MCF 10A (cell line): Measurements from ENCODE around the gene ANKMY1. TPM values are rescaled to one million over a fixed set of nuclear protein-coding genes. Genes with fewer than 3 reads are reported as not detected.

Experiments used
- BruUV-seq: library from RNA; stranded (reverse); fragments of 400-500 nt; replicated peaks from 2 replicates; lab custom pipeline; 2021; lab: Mats Ljungman, UMichigan
- CTCF ChIA-PET: fragments of 300-600 bp; sonication (Branson Sonifier 250); formaldehyde crosslinking; extraction: SDS; loops from one replicate; lab custom pipeline; 2021; ENCODE audit warnings: antibody characterized with exemption, inconsistent platforms; lab: Yijun Ruan, JAX
- POLR2A ChIA-PET: fragments of 300-600, 350-650 bp; sonication (Branson Sonifier 250); formaldehyde crosslinking; extraction: SDS; loops from one replicate; lab custom pipeline; 2020; ENCODE audit warnings: antibody characterized with exemption, inconsistent platforms; lab: Yijun Ruan, JAX
- DNase-seq: peaks from one replicate; pipeline ENCODE4 v3.0.0-alpha.2; 2018; ENCODE audit not compliant: unreplicated experiment
- H3K27ac Mint-ChIP-seq: one replicate; pipeline ENCODE4 v1.8.0; 2022; ENCODE audit warnings: mild to moderate bottlenecking, low read depth, mixed read lengths; ENCODE audit not compliant: unreplicated experiment
- H3K27me3 Mint-ChIP-seq: one replicate; pipeline ENCODE4 v1.8.0; 2022; ENCODE audit warnings: mixed read lengths; ENCODE audit not compliant: insufficient read depth, unreplicated experiment
- H3K36me3 Mint-ChIP-seq: one replicate; pipeline ENCODE4 v1.8.0; 2022; ENCODE audit warnings: mild to moderate bottlenecking, moderate library complexity, mixed read lengths; ENCODE audit not compliant: insufficient read depth, unreplicated experiment
- H3K4me1 Mint-ChIP-seq: one replicate; pipeline ENCODE4 v1.8.0; 2022; ENCODE audit warnings: mixed read lengths; ENCODE audit not compliant: insufficient read depth, unreplicated experiment
- H3K4me3 Mint-ChIP-seq: one replicate; pipeline ENCODE4 v1.8.0; 2022; ENCODE audit warnings: mild to moderate bottlenecking, moderate library complexity, mixed read lengths; ENCODE audit not compliant: unreplicated experiment
- H3K9me3 Mint-ChIP-seq: one replicate; pipeline ENCODE4 v1.8.0; 2022; ENCODE audit warnings: mixed read lengths; ENCODE audit not compliant: unreplicated experiment
- intact Hi-C: fragments of 100-400 bp; cut with micrococcal nuclease; formaldehyde crosslinking; loops from 2 replicates; pipeline ENCODE4 v1.14.1; 2022
- total RNA-seq: library from RNA; stranded (reverse); gene quantifications from 2 replicates; pipeline ENCODE4 v1.2.3, GENCODE V29; 2022
- TF ChIP-seq, protein P1 (sequence below): fragments of 200-600 bp; IDR thresholded peaks from one replicate; pipeline ENCODE4 v1.8.0; 2022; ENCODE audit warnings: antibody characterized with exemption, mild to moderate bottlenecking; ENCODE audit not compliant: unreplicated experiment

Gene ANKMY1
- total RNA-seq, 1 experiment from 2014 or later = 22.2 TPM

GRCh38 chr2:240502059-240502429 is 55.7 kb downstream of the ANKMY1 start:
- TF ChIP-seq, protein P1, sequence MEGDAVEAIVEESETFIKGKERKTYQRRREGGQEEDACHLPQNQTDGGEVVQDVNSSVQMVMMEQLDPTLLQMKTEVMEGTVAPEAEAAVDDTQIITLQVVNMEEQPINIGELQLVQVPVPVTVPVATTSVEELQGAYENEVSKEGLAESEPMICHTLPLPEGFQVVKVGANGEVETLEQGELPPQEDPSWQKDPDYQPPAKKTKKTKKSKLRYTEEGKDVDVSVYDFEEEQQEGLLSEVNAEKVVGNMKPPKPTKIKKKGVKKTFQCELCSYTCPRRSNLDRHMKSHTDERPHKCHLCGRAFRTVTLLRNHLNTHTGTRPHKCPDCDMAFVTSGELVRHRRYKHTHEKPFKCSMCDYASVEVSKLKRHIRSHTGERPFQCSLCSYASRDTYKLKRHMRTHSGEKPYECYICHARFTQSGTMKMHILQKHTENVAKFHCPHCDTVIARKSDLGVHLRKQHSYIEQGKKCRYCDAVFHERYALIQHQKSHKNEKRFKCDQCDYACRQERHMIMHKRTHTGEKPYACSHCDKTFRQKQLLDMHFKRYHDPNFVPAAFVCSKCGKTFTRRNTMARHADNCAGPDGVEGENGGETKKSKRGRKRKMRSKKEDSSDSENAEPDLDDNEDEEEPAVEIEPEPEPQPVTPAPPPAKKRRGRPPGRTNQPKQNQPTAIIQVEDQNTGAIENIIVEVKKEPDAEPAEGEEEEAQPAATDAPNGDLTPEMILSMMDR = no peak
- POLR2A ChIA-PET = no interaction called here
- Mint-ChIP-seq H3K4me1 (peaks cover 6% of the 10 kb centered on the region), H3K27me3 (no peaks in the 10 kb centered on the region), H3K4me3 (no peak overlapping the region), H3K9me3 (no peaks in the 10 kb centered on the region), H3K27ac (no peak overlapping the region), H3K36me3 (peaks cover 11% of the 10 kb centered on the region)
- no TSS peak for BruUV-seq
- CTCF ChIA-PET = no interaction called here
- intact Hi-C loops = no loop called here
- no peak for DNase-seq

GRCh38 chr2:240501531-240501991 is 56.2 kb downstream of the ANKMY1 start:
- H3K4me1 Mint-ChIP-seq = peaks cover 6% of the 10 kb centered on the region
- ChIA-PET CTCF (no interaction called here), POLR2A (no interaction called here)
- DNase-seq = no peak
- peaks cover 11% of the 10 kb centered on the region for H3K36me3 Mint-ChIP-seq
- TF ChIP-seq, protein P1 = no peak
- H3K4me3 Mint-ChIP-seq = no peak overlapping the region
- no peak overlapping the region for H3K27ac Mint-ChIP-seq
- H3K9me3 Mint-ChIP-seq = no peaks in the 10 kb centered on the region
- intact Hi-C loops = no loop called here
- no TSS peak for BruUV-seq
- H3K27me3 Mint-ChIP-seq = no peaks in the 10 kb centered on the region

DNA sequence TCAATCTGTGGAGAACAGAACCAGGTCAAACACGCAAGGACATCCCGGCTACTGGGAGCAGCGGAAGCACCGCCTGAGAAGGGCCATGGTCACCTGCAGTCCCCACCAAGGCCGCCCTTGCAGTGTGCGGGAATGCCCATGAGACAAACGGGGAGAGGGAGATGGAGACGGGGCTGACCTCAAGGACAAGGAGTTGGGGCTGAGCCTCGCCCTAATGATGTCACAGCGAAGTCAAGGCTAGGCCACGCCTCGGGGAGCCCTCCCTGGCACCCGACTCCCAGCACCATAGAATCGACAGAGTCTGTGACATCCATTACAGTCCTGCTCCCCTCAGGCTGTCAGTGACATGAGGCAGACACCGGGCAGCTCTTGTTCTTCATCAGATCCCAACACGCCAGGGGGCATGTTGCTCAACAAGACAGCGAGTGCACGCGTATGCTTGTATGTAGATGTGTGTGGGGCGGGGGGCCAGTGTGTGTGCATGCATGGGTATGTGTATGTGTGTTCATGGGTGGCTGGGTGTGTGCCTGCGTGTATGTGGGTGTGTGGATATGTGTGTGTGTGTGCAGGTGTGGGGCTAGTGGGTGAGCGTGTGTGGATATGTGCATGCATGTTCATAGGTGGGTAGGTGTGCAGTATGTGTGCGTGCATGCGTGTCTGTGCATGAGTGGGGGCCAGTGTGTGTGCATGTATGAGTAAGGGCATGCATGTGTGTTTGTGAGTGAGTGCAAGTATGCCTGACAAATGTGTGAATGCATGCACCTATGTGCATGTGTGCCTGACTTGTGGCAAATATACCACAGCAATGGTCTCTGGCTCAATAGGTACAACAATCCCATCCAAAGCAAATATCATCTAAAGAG is 57.0 kb downstream of the ANKMY1 start:
- no TSS peak for BruUV-seq
- TF ChIP-seq, protein P1 = no peak
- no peak overlapping the region for H3K27ac Mint-ChIP-seq
- no peak overlapping the region for H3K4me3 Mint-ChIP-seq
- H3K27me3 Mint-ChIP-seq = no peaks in the 10 kb centered on the region
- peaks cover 6% of the 10 kb centered on the region for H3K4me1 Mint-ChIP-seq
- no peak for DNase-seq
- ChIA-PET CTCF (no interaction called here), POLR2A (no interaction called here)
- peaks cover 11% of the 10 kb centered on the region for H3K36me3 Mint-ChIP-seq
- intact Hi-C loops = no loop called here
- H3K9me3 Mint-ChIP-seq = peaks cover 3% of the 10 kb centered on the region

DNA sequence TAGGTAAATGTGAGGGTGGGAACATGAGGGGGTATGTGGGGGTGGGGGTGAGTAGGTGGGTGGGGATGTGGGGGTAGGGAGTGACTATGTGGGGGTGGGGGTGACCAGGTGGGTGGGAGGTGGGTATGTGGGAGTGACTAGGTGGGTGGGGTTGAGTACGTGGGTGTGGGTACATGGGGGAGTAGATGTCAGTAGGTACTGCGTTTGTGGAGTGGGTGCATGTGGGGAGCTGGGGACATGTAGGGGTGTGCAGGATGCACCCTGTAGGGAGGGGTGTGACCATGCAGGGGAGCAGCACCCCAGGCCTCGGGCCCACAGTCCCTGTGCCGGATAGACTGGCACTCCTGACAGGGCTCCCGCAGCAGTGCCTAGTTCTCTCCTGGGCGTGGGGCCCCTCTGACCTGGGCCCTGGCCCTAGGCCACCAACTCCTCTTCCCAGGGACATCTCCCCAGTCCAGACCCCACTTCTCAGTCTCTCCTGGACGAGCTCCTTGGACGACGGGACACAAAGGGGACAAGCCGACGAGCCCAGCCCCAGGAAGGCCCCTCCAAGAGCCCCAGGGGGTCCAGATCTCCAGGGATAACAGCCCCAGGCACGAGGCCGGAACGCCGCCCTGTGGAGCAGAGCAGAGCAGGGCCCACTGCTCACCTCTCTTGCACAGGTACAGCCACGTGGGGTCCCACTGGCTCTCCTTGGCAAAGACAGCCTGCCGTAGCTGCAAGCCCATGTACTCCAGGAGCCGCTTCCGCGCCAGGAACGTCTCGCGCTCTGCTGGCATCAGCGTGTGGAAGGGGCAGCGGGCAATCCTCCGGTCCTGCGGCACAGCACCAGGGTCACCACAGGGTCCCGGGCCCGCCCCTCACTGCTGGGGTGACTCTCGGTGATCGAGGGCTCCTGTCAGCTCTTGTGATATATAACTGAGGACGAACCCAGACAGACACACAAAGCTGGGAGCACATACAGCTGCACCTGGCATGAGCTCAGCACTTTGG is 58.2 kb downstream of the ANKMY1 start:
- Mint-ChIP-seq H3K36me3 (peaks cover 4% of the 10 kb centered on the region), H3K4me1 (peaks cover 6% of the 10 kb centered on the region), H3K27me3 (no peaks in the 10 kb centered on the region), H3K4me3 (no peak overlapping the region), H3K9me3 (peaks cover 8% of the 10 kb centered on the region), H3K27ac (no peak overlapping the region)
- ChIA-PET CTCF (interaction anchor here (0.6 to 0.9 kb wide), 2 partner anchors 9 to 58 kb away, joined by 3 to 4 read pairs; no protein-coding TSS in a partner anchor), POLR2A (no interaction called here)
- intact Hi-C loops = no loop called here
- no TSS peak for BruUV-seq
- DNase-seq = no peak
- TF ChIP-seq, protein P1 = no peak
